Activated CD4-positive, CD25-positive, alpha-beta regulatory T cell treated with anti-CD3 and anti-CD28 coated beads, Interleukin-2, amount 50 U/mL, for 72 hours (primary cell): ENCODE results near the gene INSYN2A.

Experiments
- DNase-seq: peaks from one replicate; pipeline ENCODE4 v3.0.0; 2021

Gene INSYN2A

GRCh38 chr10:127196282-127197153 lies at the start of gene INSYN2A:
Gene INSYN2A (minus strand): TSS chr10:127196591. CDS start chr10:127176395, 20,196 bp downstream.
- DNase-seq = no peak

GRCh38 chr10:127245456-127245855 lies 49.1 kb upstream of the INSYN2A start:
- DNase-seq = no peak

- DNase-seq = no peak
Measured at GRCh38 chr10:127243490-127244272, 47.3 kb upstream of the INSYN2A start.

- DNase-seq = no peak
Measured at GRCh38 chr10:127242914-127243313, 46.5 kb upstream of the INSYN2A start.

- DNase-seq = no peak
Measured at GRCh38 chr10:127236266-127236665, 39.9 kb upstream of the INSYN2A start.

GRCh38 chr10:127234306-127234800 lies 38.0 kb upstream of the INSYN2A start:
- DNase-seq = no peak

GRCh38 chr10:127228195-127228787 lies 31.9 kb upstream of the INSYN2A start:
- DNase-seq = no peak

- no peak for DNase-seq
Measured at GRCh38 chr10:127227663-127228062, 31.3 kb upstream of the INSYN2A start.

GRCh38 chr10:127227027-127227426 lies 30.6 kb upstream of the INSYN2A start:
- no peak for DNase-seq

GRCh38 chr10:127221281-127221680 lies 24.9 kb upstream of the INSYN2A start:
- DNase-seq = no peak

- DNase-seq = no peak
Measured at GRCh38 chr10:127218658-127219057, 22.3 kb upstream of the INSYN2A start.

GRCh38 chr10:127216786-127217185 lies 20.4 kb upstream of the INSYN2A start:
- no peak for DNase-seq

GRCh38 chr10:127216274-127216673 lies 19.9 kb upstream of the INSYN2A start:
- DNase-seq = no peak

GRCh38 chr10:127215866-127216265 lies 19.5 kb upstream of the INSYN2A start:
- DNase-seq = no peak

GRCh38 chr10:127210936-127211466 lies 14.6 kb upstream of the INSYN2A start:
- DNase-seq = no peak

GRCh38 chr10:127207081-127207480 lies 10.7 kb upstream of the INSYN2A start:
- no peak for DNase-seq

GRCh38 chr10:127203067-127203466 lies 6.7 kb upstream of the INSYN2A start:
- DNase-seq = no peak

- no peak for DNase-seq
Measured at GRCh38 chr10:127200646-127201045, 4.3 kb upstream of the INSYN2A start.

- DNase-seq = no peak
Measured at GRCh38 chr10:127198721-127199120, 2.3 kb upstream of the INSYN2A start.

- DNase-seq = no peak
Measured at GRCh38 chr10:127198307-127198706, 1.9 kb upstream of the INSYN2A start.

- DNase-seq = no peak
Measured at GRCh38 chr10:127197154-127197432, 702 bp upstream of the INSYN2A start.

GRCh38 chr10:127195571-127196281 lies 665 bp downstream of the INSYN2A start:
- DNase-seq = no peak

- DNase-seq = no peak
Measured at GRCh38 chr10:127195041-127195506, 1.3 kb downstream of the INSYN2A start.
